ENCODE measurements around the gene SLC35E2B. TPM values are rescaled to one million over a fixed set of nuclear protein-coding genes. Genes with fewer than 3 reads are reported as not detected.
"Not testable (repeated sequence)": the region's sequence is repeated elsewhere in the genome, so short reads cannot be mapped to it uniquely, and the experiment has no call there.

SLC35E2B gene
- total and polyA plus RNA-seq, 2 of the 8 experiments (the other 6 are each of a cell fraction or from before 2014, with no cell fraction given) = 25.9 to 46.7 TPM

GRCh38 chr1:1700557-1700956 lies 8.0 kb upstream of the SLC35E2B start:
- H2BK5ac ChIP-seq (ENCODE audit: low read depth, low read length); H3K9me3 ChIP-seq (ENCODE audit: insufficient read depth in 2 of 2, low read depth in 1 of 2, low read length in 1 of 2); H3K9ac ChIP-seq (replicated peaks in 1 of 4; ENCODE audit: extremely low read depth in 1 of 4, low read depth in 3 of 4, low read length in 3 of 4); H3K23me2 ChIP-seq (ENCODE audit: low read depth, low read length); H4K91ac ChIP-seq (replicated peaks; ENCODE audit: insufficient read length, low read length); H3K4ac ChIP-seq (replicated peaks; ENCODE audit: insufficient read length, low read depth, low read length); H3K18ac ChIP-seq (ENCODE audit: extremely low read depth, low read length); H3K14ac ChIP-seq (ENCODE audit: insufficient read length); H2BK20ac ChIP-seq (ENCODE audit: low read length); H3K27me3 ChIP-seq (replicated peaks in 1 of 4; ENCODE audit: control insufficient read depth in 3 of 4, extremely low read depth in 1 of 4, insufficient read depth in 3 of 4, low read length in 3 of 4); H3K4me3 ChIP-seq (ENCODE audit: extremely low read depth in 1 of 4, insufficient read depth in 2 of 4, low read depth in 3 of 4, low read length in 4 of 4); H3K56ac ChIP-seq (replicated peaks; ENCODE audit: insufficient read length, low read depth, low read length); H2BK12ac ChIP-seq (ENCODE audit: low read depth, low read length); H3K79me1 ChIP-seq (ENCODE audit: low read depth, low read length); H2AFZ ChIP-seq (ENCODE audit: low read length); H3K79me2 ChIP-seq (ENCODE audit: control insufficient read depth in 1 of 2, insufficient read depth in 2 of 2, low read length in 2 of 2); POLR2A ChIA-PET (ENCODE audit: partially characterized antibody); H3K27ac ChIP-seq (ENCODE audit: low read depth, low read length); DNase-seq (ENCODE audit: low read depth in 1 of 2, low spot score in 2 of 2); H4K5ac ChIP-seq (ENCODE audit: insufficient read length, low read depth, low read length); H4K8ac ChIP-seq (ENCODE audit: extremely low read depth, insufficient read depth, low read length); CTCF ChIA-PET (ENCODE audit: partially characterized antibody); H4K20me1 ChIP-seq (replicated peaks in 1 of 2; ENCODE audit: control insufficient read depth in 1 of 2, insufficient read depth in 2 of 2, low read length in 2 of 2); FAIRE-seq; H3K23ac ChIP-seq (ENCODE audit: insufficient read length); H2BK15ac ChIP-seq (ENCODE audit: low read length); H2BK120ac ChIP-seq (replicated peaks; ENCODE audit: low read depth, low read length); H2AK5ac ChIP-seq (ENCODE audit: low read depth, low read length); H3K4me1 ChIP-seq (replicated peaks in 1 of 4; ENCODE audit: control insufficient read depth in 3 of 4, insufficient read depth in 4 of 4, low read length in 3 of 4); H3K4me2 ChIP-seq (ENCODE audit: insufficient read depth in 1 of 2, low read depth in 2 of 2, low read length in 2 of 2): not testable (repeated sequence)
- H3K36me3 ChIP-seq (ENCODE audit: control insufficient read depth in 2 of 4, insufficient read depth in 4 of 4, low read length in 3 of 4) = peaks cover 0 to 12% (median 1%) of the 10 kb centered on the region in 4 experiments; a peak in 2 of 8 replicates
- WGBS, 2 experiments (ENCODE audit: extremely low coverage in 1 of 2, insufficient coverage in 1 of 2, insufficient read length in 1 of 2, insufficient replicate concordance in 2 of 2, low coverage in 1 of 2, low lambda C conversion rate in 2 of 2, missing lambda C conversion rate in 1 of 2) = no CpG with 5 or more reads among the region's 33 CpGs

- H3K27me3 ChIP-seq (replicated peaks in 1 of 4; ENCODE audit: control insufficient read depth in 3 of 4, extremely low read depth in 1 of 4, insufficient read depth in 3 of 4, low read length in 3 of 4); H3K23ac ChIP-seq (ENCODE audit: insufficient read length); POLR2A ChIA-PET (ENCODE audit: partially characterized antibody); FAIRE-seq; H2AK5ac ChIP-seq (ENCODE audit: low read depth, low read length); DNase-seq (ENCODE audit: low read depth in 1 of 2, low spot score in 2 of 2); H3K79me1 ChIP-seq (ENCODE audit: low read depth, low read length); H3K4ac ChIP-seq (replicated peaks; ENCODE audit: insufficient read length, low read depth, low read length); H3K4me1 ChIP-seq (replicated peaks in 1 of 4; ENCODE audit: control insufficient read depth in 3 of 4, insufficient read depth in 4 of 4, low read length in 3 of 4); H3K18ac ChIP-seq (ENCODE audit: extremely low read depth, low read length); H3K14ac ChIP-seq (ENCODE audit: insufficient read length); H2AFZ ChIP-seq (ENCODE audit: low read length); H3K4me2 ChIP-seq (ENCODE audit: insufficient read depth in 1 of 2, low read depth in 2 of 2, low read length in 2 of 2); H3K27ac ChIP-seq (ENCODE audit: low read depth, low read length); H3K9ac ChIP-seq (replicated peaks in 1 of 4; ENCODE audit: extremely low read depth in 1 of 4, low read depth in 3 of 4, low read length in 3 of 4); H3K79me2 ChIP-seq (ENCODE audit: control insufficient read depth in 1 of 2, insufficient read depth in 2 of 2, low read length in 2 of 2); H4K8ac ChIP-seq (ENCODE audit: extremely low read depth, insufficient read depth, low read length); H2BK12ac ChIP-seq (ENCODE audit: low read depth, low read length); H3K23me2 ChIP-seq (ENCODE audit: low read depth, low read length); H3K4me3 ChIP-seq (ENCODE audit: extremely low read depth in 1 of 4, insufficient read depth in 2 of 4, low read depth in 3 of 4, low read length in 4 of 4); H2BK120ac ChIP-seq (replicated peaks; ENCODE audit: low read depth, low read length); CTCF ChIA-PET (ENCODE audit: partially characterized antibody); H2BK5ac ChIP-seq (ENCODE audit: low read depth, low read length); H2BK15ac ChIP-seq (ENCODE audit: low read length); H2BK20ac ChIP-seq (ENCODE audit: low read length); H3K56ac ChIP-seq (replicated peaks; ENCODE audit: insufficient read length, low read depth, low read length); H3K9me3 ChIP-seq (ENCODE audit: insufficient read depth in 2 of 2, low read depth in 1 of 2, low read length in 1 of 2); H4K91ac ChIP-seq (replicated peaks; ENCODE audit: insufficient read length, low read length); H4K20me1 ChIP-seq (replicated peaks in 1 of 2; ENCODE audit: control insufficient read depth in 1 of 2, insufficient read depth in 2 of 2, low read length in 2 of 2); H4K5ac ChIP-seq (ENCODE audit: insufficient read length, low read depth, low read length): not testable (repeated sequence)
- no CpG with 5 or more reads among the region's 45 CpGs for WGBS, 2 experiments (ENCODE audit: extremely low coverage in 1 of 2, insufficient coverage in 1 of 2, insufficient read length in 1 of 2, insufficient replicate concordance in 2 of 2, low coverage in 1 of 2, low lambda C conversion rate in 2 of 2, missing lambda C conversion rate in 1 of 2)
- H3K36me3 ChIP-seq (ENCODE audit: control insufficient read depth in 2 of 4, insufficient read depth in 4 of 4, low read length in 3 of 4) = peaks cover 0 to 12% (median 1%) of the 10 kb centered on the region in 4 experiments; a peak in 2 of 8 replicates
These were observed 7.5 kb upstream of the SLC35E2B start for GRCh38 chr1:1700067-1700466.

All from H1 (cell line).